HFFc6 (cell line): ENCODE measurements around the gene RSPH3. TPM values are rescaled to one million over a fixed set of nuclear protein-coding genes. Genes with fewer than 3 reads are reported as not detected.

Source experiments
- DNase-seq: peaks from one replicate; pipeline ENCODE4 v3.0.0-alpha.2; 2018
- H3K27ac Mint-ChIP-seq: 2 replicates; pipeline ENCODE4 v1.8.0; 2020; ENCODE audit warnings: mild to moderate bottlenecking, mixed read lengths
- H3K27me3 Mint-ChIP-seq: 2 replicates; pipeline ENCODE4 v1.8.0; 2021; ENCODE audit warnings: mild to moderate bottlenecking, moderate library complexity, mixed read lengths; ENCODE audit not compliant: insufficient read depth
- H3K36me3 Mint-ChIP-seq: 2 replicates; pipeline ENCODE4 v1.8.0; 2021; ENCODE audit warnings: low read depth, mixed read lengths
- H3K4me1 Mint-ChIP-seq: 2 replicates; pipeline ENCODE4 v1.8.0; 2020; ENCODE audit warnings: low read depth, mixed read lengths
- H3K4me3 Mint-ChIP-seq: 2 replicates; pipeline ENCODE4 v1.8.0; 2020; ENCODE audit warnings: mild to moderate bottlenecking, moderate library complexity, mixed read lengths
- H3K9me3 Mint-ChIP-seq: 2 replicates; pipeline ENCODE4 v1.8.0; 2020; ENCODE audit warnings: mild to moderate bottlenecking, mixed read lengths
- long read RNA-seq: library from polyadenylated mRNA; unstranded; transcript quantifications from one replicate; pipeline ENCODE4 v2.0.0, GENCODE V29; 2019
- total RNA-seq, 6 experiments: library from RNA; stranded (reverse); fragmentation: NEBNext Ultra II Directional; extraction: Animal tissue kit (Norgen Biotek cat#: 25700); gene quantifications; 2 replicates in 1 of 6; 3 replicates in 5 of 6; pipeline ENCODE4 v1.2.3, GENCODE V29; 2021
- TF ChIP-seq, protein P1 (sequence below): fragments of 200-600 bp; sonication (generic); IDR thresholded peaks from 2 replicates; pipeline ENCODE4 v1.5.0; 2021; ENCODE audit warnings: antibody characterized with exemption, mild to moderate bottlenecking

The RSPH3 gene, protein sequence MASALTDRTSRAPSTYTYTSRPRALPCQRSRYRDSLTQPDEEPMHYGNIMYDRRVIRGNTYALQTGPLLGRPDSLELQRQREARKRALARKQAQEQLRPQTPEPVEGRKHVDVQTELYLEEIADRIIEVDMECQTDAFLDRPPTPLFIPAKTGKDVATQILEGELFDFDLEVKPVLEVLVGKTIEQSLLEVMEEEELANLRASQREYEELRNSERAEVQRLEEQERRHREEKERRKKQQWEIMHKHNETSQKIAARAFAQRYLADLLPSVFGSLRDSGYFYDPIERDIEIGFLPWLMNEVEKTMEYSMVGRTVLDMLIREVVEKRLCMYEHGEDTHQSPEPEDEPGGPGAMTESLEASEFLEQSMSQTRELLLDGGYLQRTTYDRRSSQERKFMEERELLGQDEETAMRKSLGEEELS
- total RNA-seq: 10 to 100 TPM in 1 of 6 experiments, 1 to 10 TPM in 5; 6.9 to 10.1 (median 8.5) TPM
- long read RNA-seq, full-length matches to known transcripts: 4 of 9 reads
- long read RNA-seq, partial matches to known transcripts: 2 of 9 reads
- long read RNA-seq, other reads (novel, unspliced or antisense): 3 of 9 reads

DNA sequence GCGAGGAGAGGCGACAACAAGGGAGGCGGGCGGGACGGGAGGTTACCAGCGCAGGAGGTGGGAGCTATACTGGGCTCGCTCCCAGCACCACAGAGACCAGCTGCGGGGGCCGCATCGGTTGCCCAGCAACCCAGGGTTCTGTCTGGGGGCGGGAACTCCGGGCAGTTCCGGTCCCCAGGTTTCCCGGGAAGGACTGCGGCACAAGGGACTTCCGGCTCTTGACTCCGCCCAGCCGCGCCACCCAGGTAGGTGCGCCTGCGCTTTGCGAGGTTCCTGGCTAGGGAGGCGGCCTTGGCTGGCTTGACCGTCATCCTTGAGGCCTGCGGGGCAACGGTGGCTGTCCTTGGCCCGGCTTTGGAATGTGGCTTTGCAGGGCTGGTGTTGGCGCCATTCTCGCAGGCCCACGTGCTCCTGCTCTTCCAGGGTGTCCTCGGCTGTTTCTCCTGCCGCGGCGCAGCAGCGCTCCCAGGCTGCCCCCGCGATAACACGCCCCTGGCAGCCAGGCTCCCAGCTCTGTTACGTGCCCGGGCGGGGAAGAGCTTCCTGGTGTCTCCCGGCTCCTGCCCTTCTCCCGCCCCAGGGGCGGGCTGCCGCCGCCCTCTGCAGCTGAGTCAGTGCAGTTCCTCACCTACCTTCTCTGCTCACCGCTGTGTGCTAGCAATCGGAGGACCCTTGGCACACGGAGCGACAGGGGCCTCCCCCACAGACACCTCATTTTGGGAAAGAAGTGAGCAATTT, at the start of gene RSPH3:
Gene RSPH3 (minus strand): TSS at position 537 of the 738 bp plus-strand sequence. CDS start 652 bp downstream, outside the sequence.
- TF ChIP-seq, protein P1, sequence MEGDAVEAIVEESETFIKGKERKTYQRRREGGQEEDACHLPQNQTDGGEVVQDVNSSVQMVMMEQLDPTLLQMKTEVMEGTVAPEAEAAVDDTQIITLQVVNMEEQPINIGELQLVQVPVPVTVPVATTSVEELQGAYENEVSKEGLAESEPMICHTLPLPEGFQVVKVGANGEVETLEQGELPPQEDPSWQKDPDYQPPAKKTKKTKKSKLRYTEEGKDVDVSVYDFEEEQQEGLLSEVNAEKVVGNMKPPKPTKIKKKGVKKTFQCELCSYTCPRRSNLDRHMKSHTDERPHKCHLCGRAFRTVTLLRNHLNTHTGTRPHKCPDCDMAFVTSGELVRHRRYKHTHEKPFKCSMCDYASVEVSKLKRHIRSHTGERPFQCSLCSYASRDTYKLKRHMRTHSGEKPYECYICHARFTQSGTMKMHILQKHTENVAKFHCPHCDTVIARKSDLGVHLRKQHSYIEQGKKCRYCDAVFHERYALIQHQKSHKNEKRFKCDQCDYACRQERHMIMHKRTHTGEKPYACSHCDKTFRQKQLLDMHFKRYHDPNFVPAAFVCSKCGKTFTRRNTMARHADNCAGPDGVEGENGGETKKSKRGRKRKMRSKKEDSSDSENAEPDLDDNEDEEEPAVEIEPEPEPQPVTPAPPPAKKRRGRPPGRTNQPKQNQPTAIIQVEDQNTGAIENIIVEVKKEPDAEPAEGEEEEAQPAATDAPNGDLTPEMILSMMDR: peak; percentile 47
- H3K27me3 Mint-ChIP-seq: no peaks in the 10 kb centered on the region; the same call in none of the 2 replicates
- H3K36me3 Mint-ChIP-seq: peaks cover 10% of the 10 kb centered on the region
- peaks cover 7% of the 10 kb centered on the region for H3K9me3 Mint-ChIP-seq
- peaks cover 40% of the 10 kb centered on the region for H3K4me1 Mint-ChIP-seq
- H3K4me3 Mint-ChIP-seq: peak within 1 kb of the TSS; percentile 96
- H3K27ac Mint-ChIP-seq: peak within 1 kb of the TSS; percentile 90
- peak; percentile 93 for DNase-seq

DNA sequence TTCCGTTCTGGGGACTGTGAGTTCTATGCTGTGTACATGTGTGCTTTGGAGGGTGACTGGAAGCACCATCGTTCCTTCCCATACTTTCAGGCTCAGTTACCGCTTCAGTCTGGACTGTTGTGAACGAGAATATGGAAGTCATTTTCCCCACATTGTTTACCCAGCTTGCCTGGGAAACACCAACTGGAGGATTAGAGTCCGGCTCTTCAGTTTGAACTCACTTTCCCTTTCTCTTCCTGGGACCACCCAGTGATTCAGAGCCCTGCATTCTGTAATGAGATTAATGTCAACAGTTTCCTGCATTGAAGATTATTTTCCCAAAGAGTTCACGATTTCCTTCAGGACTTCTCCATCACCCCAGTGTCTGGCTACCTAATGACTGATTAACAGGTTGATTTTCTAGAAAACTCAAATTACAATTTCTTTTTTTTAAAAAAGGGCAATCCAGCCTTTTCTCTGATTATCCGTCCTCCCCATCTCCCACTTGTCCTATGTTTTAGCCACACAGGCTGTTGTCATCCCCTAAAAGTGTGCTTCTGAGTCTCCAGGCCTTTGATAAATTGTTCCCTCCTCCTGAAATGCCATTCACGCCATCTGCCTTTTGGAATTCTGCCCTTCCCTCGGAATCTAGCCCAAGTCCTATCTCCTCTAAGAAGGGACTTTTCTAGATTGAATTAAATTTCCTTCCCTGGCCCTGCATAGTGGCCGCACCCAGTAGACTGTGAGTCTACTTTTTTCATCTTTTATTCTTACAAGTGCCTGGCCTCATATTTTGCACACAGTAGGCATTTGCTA, 48.1 kb upstream of the RSPH3 start:
- H3K36me3 Mint-ChIP-seq: no peaks in the 10 kb centered on the region
- H3K27me3 Mint-ChIP-seq: peaks cover 46% of the 10 kb centered on the region
- TF ChIP-seq, protein P1: no peak
- no peaks in the 10 kb centered on the region for H3K4me1 Mint-ChIP-seq
- no peaks in the 10 kb centered on the region for H3K9me3 Mint-ChIP-seq
- H3K27ac Mint-ChIP-seq: no peak overlapping the region
- no peak overlapping the region for H3K4me3 Mint-ChIP-seq
- no peak for DNase-seq

DNA sequence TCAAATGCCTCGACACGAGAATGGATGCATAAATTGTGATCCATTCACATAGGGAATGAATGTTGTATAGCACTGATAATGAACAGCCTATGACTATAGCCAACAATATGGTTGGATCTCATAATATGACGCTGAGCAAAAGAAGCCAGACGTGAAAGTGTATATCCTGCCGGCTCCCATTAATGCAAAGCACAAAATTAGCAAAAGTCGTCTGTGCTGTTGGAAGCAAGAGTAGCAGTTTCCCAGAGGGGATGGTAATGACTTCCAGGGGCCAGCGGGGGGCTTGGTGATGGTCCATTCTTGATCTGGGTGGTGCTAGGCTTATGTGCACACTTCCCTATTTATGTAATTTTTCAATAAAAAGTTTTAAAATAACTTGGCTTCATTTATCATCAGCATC, 45.8 kb upstream of the RSPH3 start:
- Mint-ChIP-seq H3K27ac (no peak overlapping the region), H3K36me3 (no peaks in the 10 kb centered on the region), H3K9me3 (no peaks in the 10 kb centered on the region), H3K4me1 (peaks cover 6% of the 10 kb centered on the region; the same call in 1 of the 2 replicates), H3K4me3 (no peak overlapping the region), H3K27me3 (peaks cover 53% of the 10 kb centered on the region)
- TF ChIP-seq, protein P1: no peak
- no peak for DNase-seq

DNA sequence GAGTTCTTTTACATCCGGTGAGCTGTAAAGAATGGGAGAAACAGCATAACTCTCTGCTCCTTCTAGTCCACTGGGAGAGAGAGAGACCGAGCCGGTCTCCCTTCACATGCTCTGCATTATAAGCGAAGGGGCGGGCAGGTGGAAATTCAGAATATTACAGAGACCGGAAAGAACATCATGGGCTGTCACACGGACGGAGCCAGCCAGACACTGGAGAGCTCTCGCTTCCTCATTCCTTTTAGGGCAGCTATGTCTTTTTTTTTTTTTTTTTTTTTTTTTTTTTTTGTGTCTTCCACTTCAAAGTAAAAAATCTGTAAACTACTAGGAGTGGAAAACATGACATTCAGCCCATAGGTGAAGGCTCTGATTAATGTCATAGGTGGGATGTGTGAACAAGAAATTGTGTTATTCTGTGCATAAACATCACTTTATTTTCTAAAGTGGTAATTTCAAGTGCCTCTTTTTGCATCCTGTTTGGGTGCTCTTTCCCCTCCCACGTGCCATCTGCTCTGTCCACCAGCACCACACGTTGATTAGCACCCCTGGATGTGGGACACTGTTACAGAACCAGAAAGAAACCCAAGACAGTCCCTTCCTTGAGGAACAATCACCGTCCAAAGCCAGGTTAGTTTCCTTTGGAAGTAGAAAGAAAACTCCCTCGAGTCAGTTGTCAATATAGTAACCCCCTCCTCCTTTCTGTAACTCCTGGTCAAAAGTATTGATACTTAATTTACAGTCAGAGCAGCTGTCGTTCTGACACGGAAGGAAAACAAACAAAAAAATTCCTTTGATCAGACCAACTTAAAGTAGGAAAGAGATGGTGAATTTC, 45.1 kb upstream of the RSPH3 start, which contains the start of gene TAGAP:
Gene TAGAP (minus strand): TSS at position 93 of the 829 bp plus-strand sequence. CDS start 845 bp downstream, outside the sequence.
- no peak for DNase-seq
- Mint-ChIP-seq H3K27ac (no peak within 1 kb of the TSS), H3K36me3 (no peaks in the 10 kb centered on the region), H3K9me3 (no peaks in the 10 kb centered on the region), H3K4me3 (no peak within 1 kb of the TSS), H3K4me1 (peaks cover 6% of the 10 kb centered on the region; the same call in 1 of the 2 replicates), H3K27me3 (peaks cover 55% of the 10 kb centered on the region)
- TF ChIP-seq, protein P1: no peak
